Uterus (tissue), 4 donors: Measurements from ENCODE around the gene NOP14. TPM values are rescaled to one million over a fixed set of nuclear protein-coding genes. Genes with fewer than 3 reads are reported as not detected.

Experiments
- DNase-seq, 2 donors: peaks; one replicate each; pipeline ENCODE4 v3.0.0-alpha.2; 2019 to 2020
- H3K27ac ChIP-seq, 2 donors: fragments of 200-600 bp; sonication (generic); 1 replicate in 1 of 2; 2 replicates in 1 of 2; pipeline ENCODE4 v1.5.1; 2016 to 2018
- H3K27me3 ChIP-seq, 2 donors: fragments of 200-600 bp; sonication (generic); one replicate each; pipeline ENCODE4 v1.5.1; 2018 to 2019; ENCODE audit warnings: control low read depth in 1 of 2
- H3K36me3 ChIP-seq, 2 donors: fragments of 200-600 bp; sonication (generic); one replicate each; pipeline ENCODE4 v1.5.1; 2019; ENCODE audit warnings: control low read depth in 1 of 2
- H3K4me1 ChIP-seq, 2 donors: fragments of 200-600 bp; sonication (generic); one replicate each; pipeline ENCODE4 v1.5.1; 2018 to 2019; ENCODE audit warnings: control low read depth in 1 of 2
- H3K4me3 ChIP-seq, 2 donors: fragments of 200-600 bp; sonication (generic); 1 replicate in 1 of 2; 2 replicates in 1 of 2; pipeline ENCODE4 v1.5.1; 2018 to 2019; ENCODE audit warnings: mild to moderate bottlenecking in 1 of 2
- H3K9me3 ChIP-seq, 2 donors: fragments of 200-600 bp; sonication (generic); one replicate each; pipeline ENCODE4 v1.5.1; 2019; ENCODE audit warnings: control low read depth in 1 of 2
- CTCF ChIP-seq, 4 experiments: fragments of 200-600 bp in 2 of 4; fragments of 450-650 bp in 2 of 4; sonication (generic) in 2 of 4; IDR thresholded peaks; one replicate each; pipeline ENCODE4 v1.5.1; 2016 to 2019; ENCODE audit warnings: antibody characterized with exemption in 4 of 4, mild to moderate bottlenecking in 2 of 4, moderate library complexity in 1 of 4
- POLR2A ChIP-seq, 2 donors: fragments of 450-650 bp; IDR thresholded peaks; one replicate each; pipeline ENCODE4 v1.6.1; 2016; ENCODE audit warnings: antibody characterized with exemption in 2 of 2, mild to moderate bottlenecking in 1 of 2, moderate library complexity in 1 of 2
- intact Hi-C: fragments of 100-400 bp; cut with DNase I; formaldehyde crosslinking; loops from one replicate; pipeline ENCODE4 v1.15.1; 2023; ENCODE audit warnings: low total_unique reads
- total RNA-seq, 4 donors: library from RNA; depleted of rRNA in 3 of 4; stranded (reverse); fragments of >200 nt in 3 of 4; gene quantifications; one replicate each; pipeline versions ENCODE4 v1.1.0 to v1.2.4, GENCODE V29; 2014 to 2023
- donor health status: DM: yes; HTN: yes; CAD: no.

NOP14 gene
- total RNA-seq, 4 donors from 2014 or later, result 2.0 to 22.5 (median 13.0) TPM

DNA sequence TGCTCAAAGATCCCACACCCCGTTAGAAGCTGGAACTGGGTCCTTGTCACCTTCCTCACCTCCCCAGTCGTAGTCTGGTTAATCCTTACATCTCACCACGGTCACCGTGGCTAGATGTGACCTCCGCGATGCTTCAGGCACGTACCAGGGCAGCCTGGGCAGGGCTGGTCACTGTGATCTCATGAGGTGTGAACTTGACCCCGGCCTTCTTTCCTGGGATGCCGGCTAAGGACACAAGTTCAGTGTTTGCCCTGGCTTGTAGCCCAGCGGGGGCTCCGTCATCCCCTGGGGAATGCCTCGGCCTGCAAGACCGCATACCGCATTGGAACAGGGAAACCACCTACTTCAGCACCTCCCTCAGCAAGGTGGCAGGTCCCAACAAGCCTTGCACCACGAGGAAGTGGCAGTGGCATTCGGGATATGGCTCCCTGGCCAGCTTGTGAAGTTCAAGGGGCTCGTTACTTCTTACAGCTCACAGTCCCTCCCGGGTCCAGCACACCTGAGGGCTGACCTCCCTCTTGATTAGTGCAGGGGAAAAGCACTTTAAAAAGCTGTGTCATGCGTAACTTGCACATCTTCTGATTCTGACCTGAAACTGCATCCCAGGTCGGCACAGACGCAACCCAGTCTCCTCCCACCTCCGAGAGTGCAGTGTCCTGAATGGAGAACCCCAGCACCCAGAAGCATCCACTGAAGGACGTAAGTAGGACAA is 25.9 kb downstream of the NOP14 start:
- TF ChIP-seq CTCF (IDR thresholded peaks at IDR 0.05), result no peak
- no peak for TF ChIP-seq POLR2A (IDR thresholded peaks at IDR 0.05)
- Histone ChIP-seq H3K4me3 (no peak overlapping the region), H3K27me3 (no peaks in the 10 kb centered on the region), H3K27ac (no peak overlapping the region), H3K36me3 (no peaks in the 10 kb centered on the region), H3K4me1 (peaks cover 0 to 10% of the 10 kb centered on the region in 2 donors), H3K9me3 (no peaks in the 10 kb centered on the region)
- intact Hi-C loops, result no loop called here
- DNase-seq, result peak in 1 of 2 donors; percentile 21

DNA sequence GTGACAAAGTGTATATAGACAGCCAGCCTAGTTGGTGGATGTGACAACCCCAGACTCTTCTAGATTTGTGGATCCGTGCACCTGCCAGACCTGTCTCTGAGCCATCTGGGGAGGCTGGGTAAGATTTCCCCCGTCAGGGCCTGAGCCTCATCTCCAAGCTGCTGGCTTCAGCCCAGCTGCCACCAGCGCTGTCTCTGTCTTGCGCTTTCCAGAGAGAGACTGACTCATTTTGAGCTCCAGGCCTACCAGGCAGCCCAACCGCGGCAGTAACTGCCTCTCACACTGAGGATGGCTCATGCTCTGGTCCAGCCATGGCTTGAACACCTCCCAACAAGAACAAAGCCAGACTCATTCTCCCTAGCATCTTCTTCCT is 26.4 kb downstream of the NOP14 start:
- H3K9me3 ChIP-seq, result no peaks in the 10 kb centered on the region
- no peaks in the 10 kb centered on the region for H3K27me3 ChIP-seq

GRCh38 chr4:2935762-2936743 is 27.2 kb downstream of the NOP14 start:
- no peak for TF ChIP-seq CTCF (IDR thresholded peaks at IDR 0.05)
- peak in 1 of 2 donors; percentile 15 for DNase-seq
- Histone ChIP-seq H3K36me3 (no peaks in the 10 kb centered on the region), H3K4me3 (no peak overlapping the region), H3K9me3 (no peaks in the 10 kb centered on the region), H3K27ac (no peak overlapping the region), H3K4me1 (peaks cover 0 to 10% of the 10 kb centered on the region in 2 donors), H3K27me3 (no peaks in the 10 kb centered on the region)
- intact Hi-C loops, result no loop called here

More for the DNA sequence above, 26.4 kb downstream of the NOP14 start:
- H3K4me1 ChIP-seq, result peaks cover 0 to 10% of the 10 kb centered on the region in 2 donors
- intact Hi-C loops, result no loop called here
- peak in 1 of 2 donors; percentile 21 for DNase-seq
- no peak overlapping the region for H3K27ac ChIP-seq
- no peak overlapping the region for H3K4me3 ChIP-seq
- H3K36me3 ChIP-seq, result no peaks in the 10 kb centered on the region
- no peak for TF ChIP-seq POLR2A (IDR thresholded peaks at IDR 0.05)
- no peak for TF ChIP-seq CTCF (IDR thresholded peaks at IDR 0.05)

- peak; percentile 94 to 96 for DNase-seq
- Histone ChIP-seq H3K27me3 (no peaks in the 10 kb centered on the region), H3K27ac (peak overlapping the region; percentile 58 to 89), H3K36me3 (no peaks in the 10 kb centered on the region), H3K4me1 (peaks cover 0 to 10% of the 10 kb centered on the region in 2 donors), H3K9me3 (no peaks in the 10 kb centered on the region), H3K4me3 (peak overlapping the region; percentile 66)
- intact Hi-C loops, result no loop called here
- TF ChIP-seq CTCF (IDR thresholded peaks at IDR 0.05) (no peak), POLR2A (IDR thresholded peaks at IDR 0.05) (peak; percentile 59 to 95)
Measured at GRCh38 chr4:2934813-2935761, 28.1 kb downstream of the NOP14 start.
